ENCODE measurements around the gene ERG28. TPM values are rescaled to one million over a fixed set of nuclear protein-coding genes. Genes with fewer than 3 reads are reported as not detected.

ERG28 gene
- total and polyA plus RNA-seq, 10 of the 15 experiments (the other 5 are each of a cell fraction or from before 2014, with no cell fraction given), result 15.2 to 67.0 (median 48.1) TPM

- Histone ChIP-seq H3K4me2 (ENCODE audit: control insufficient read depth, insufficient read depth) (no peak overlapping the region), H3K36me3 (ENCODE audit: control insufficient read depth in 2 of 2, insufficient read depth in 2 of 2, low read length in 1 of 2) (peaks cover 5 to 30% of the 10 kb centered on the region in 2 experiments), H3K4me1 (ENCODE audit: control insufficient read depth, insufficient read depth, low read length) (no peaks in the 10 kb centered on the region), H4K20me1 (ENCODE audit: control insufficient read depth, insufficient read depth) (no peaks in the 10 kb centered on the region), H3K79me2 (ENCODE audit: control insufficient read depth, insufficient read depth, low read length) (peaks cover 6% of the 10 kb centered on the region), H3K27me3 (replicated peaks in 1 of 2; ENCODE audit: control insufficient read depth in 2 of 2, insufficient read depth in 2 of 2, low read length in 1 of 2) (no peaks in the 10 kb centered on the region), H3K9me3 (replicated peaks; ENCODE audit: control insufficient read depth, insufficient read depth, low read length) (no peaks in the 10 kb centered on the region), H2AFZ (ENCODE audit: control insufficient read depth, low read depth, low read length) (peak overlapping the region; percentile 10; the same call in 1 of the 2 replicates), H3K4me3 (no peak overlapping the region), H3K9ac (ENCODE audit: control insufficient read depth, insufficient read depth, low read length) (no peak overlapping the region), H3K27ac (ENCODE audit: control insufficient read depth, insufficient read depth) (no peak overlapping the region)
- SMC1A ChIA-PET (ENCODE audit: uncharacterized antibody, unreplicated experiment), result interaction anchor here (0.6 to 12.4 kb wide), 22 partner anchors 9 to 530 kb away, joined by 3 to 375 read pairs (median 4); partner anchors contain the start of genes BATF and FLVCR2
- FAIRE-seq (peak; percentile 86), DNase-seq (ENCODE audit: low read depth, low spot score) (peak; percentile 38), ATAC-seq (peak; percentile 98)
- CTCF ChIA-PET, result interaction anchor here (0.6 to 13.0 kb wide), 48 partner anchors 8 to 815 kb away, joined by 3 to 578 read pairs (median 5); partner anchors contain the start of genes BATF, FLVCR2 and TGFB3
- in situ Hi-C loops (cut with MboI), result loop anchor here (5.0 to 10.0 kb wide), 2 partner anchors 77 to 529 kb away; partner anchors contain the start of genes FLVCR2 and NEK9
- 2% methylated on average over 4 of the region's 4 CpGs for WGBS (ENCODE audit: insufficient coverage, insufficient replicate concordance, low lambda C conversion rate, missing lambda C conversion rate)
- intact Hi-C loops (cut with micrococcal nuclease; ENCODE audit: unreplicated experiment), result loop anchor here (1.0 to 10.0 kb wide), 3 partner anchors 77 to 519 kb away; no protein-coding TSS in a partner anchor
- no TSS peak for BruUV-seq (replicated peaks)
- RAD21 ChIA-PET (ENCODE audit: unreplicated experiment), result interaction anchor here (0.8 to 13.7 kb wide), 19 partner anchors 9 to 352 kb away, joined by 3 to 320 read pairs (median 4); partner anchors contain the start of genes BATF and FLVCR2
- POLR2A ChIA-PET, result interaction anchor here (0.7 to 1.9 kb wide), 5 partner anchors 30 to 651 kb away, joined by 3 to 12 read pairs (median 4); partner anchors contain the start of gene FLVCR2
- no peak for TF ChIP-seq EZH2 (IDR thresholded peaks at IDR 0.05; ENCODE audit: borderline replicate concordance, control insufficient read depth, low read depth, low read length)
- no peak for TF ChIP-seq CBX5 (IDR thresholded peaks at IDR 0.05; ENCODE audit: low read depth)
- TF ChIP-seq POU2F2 (IDR thresholded peaks at IDR 0.05; ENCODE audit: borderline replicate concordance, low read depth, low read length), result no peak
- no peak for TF ChIP-seq NFXL1 (IDR thresholded peaks at IDR 0.05; ENCODE audit: borderline replicate concordance)
- no peak for TF ChIP-seq CBFB (IDR thresholded peaks at IDR 0.05; ENCODE audit: low read depth)
- no peak for TF ChIP-seq TCF3 (IDR thresholded peaks at IDR 0.05; ENCODE audit: borderline replicate concordance, insufficient read depth, low read depth, low read length)
- no peak for TF ChIP-seq BCL11A (IDR thresholded peaks at IDR 0.05; ENCODE audit: low read depth, low read length)
- no peak for TF ChIP-seq ZZZ3 (IDR thresholded peaks at IDR 0.05; ENCODE audit: control insufficient read depth, insufficient read length, low read depth)
- no peak for TF ChIP-seq ZNF217 (IDR thresholded peaks at IDR 0.05)
- peak; percentile 97 for TF ChIP-seq RAD21 (IDR thresholded peaks at IDR 0.05; ENCODE audit: insufficient read depth, low read depth, low read length)
- TF ChIP-seq IKZF2 (IDR thresholded peaks at IDR 0.05), result no peak
- TF ChIP-seq GABPA (IDR thresholded peaks at IDR 0.05; ENCODE audit: low read depth), result no peak
- TF ChIP-seq RELA (IDR thresholded peaks at IDR 0.05; ENCODE audit: borderline replicate concordance, partially characterized antibody), result peak; percentile 27
- TF ChIP-seq ZNF592 (IDR thresholded peaks at IDR 0.05), result no peak
- no peak for TF ChIP-seq SRF (IDR thresholded peaks at IDR 0.05; ENCODE audit: low read depth in 2 of 2, low read length in 2 of 2)
- no peak for TF ChIP-seq ZNF384 (IDR thresholded peaks at IDR 0.05; ENCODE audit: borderline replicate concordance, low read depth, low read length)
- no peak for TF ChIP-seq TCF7 (IDR thresholded peaks at IDR 0.05; ENCODE audit: borderline replicate concordance)
- peak; percentile 84; the same call in 1 of the 2 replicates for TF ChIP-seq SMC3 (IDR thresholded peaks at IDR 0.05; ENCODE audit: borderline replicate concordance, low read length)
- no peak for TF ChIP-seq EGR1 (IDR thresholded peaks at IDR 0.05; ENCODE audit: borderline replicate concordance in 1 of 2, low read depth in 2 of 2, low read length in 2 of 2)
- TF ChIP-seq RB1 (IDR thresholded peaks at IDR 0.05; ENCODE audit: borderline replicate concordance), result peak; percentile 42; the same call in 1 of the 2 replicates
These were observed 6.4 kb downstream of the ERG28 start for GRCh38 chr14:75654127-75654732.

Measured in GM12878 (cell line).